Activated CD8-positive, alpha-beta T cell treated with anti-CD3 and anti-CD28 coated beads, Interleukin-2, amount 10 ng/mL, durations not matched to agents 7 days and 5 days (primary cell): ENCODE measurements around the gene NEUROD1. TPM values are rescaled to one million over a fixed set of nuclear protein-coding genes. Genes with fewer than 3 reads are reported as not detected.

Source experiments
- ATAC-seq: fragments of 150-1000 bp; cut with Tn5 transposase; one replicate; pipeline ENCODE4 v1.10.0; 2021; ENCODE audit warnings: moderate library complexity
- CTCF ChIA-PET: fragments of 350-600 bp; sonication (Branson Sonifier 250); formaldehyde crosslinking; loops from one replicate; lab custom pipeline; 2021; ENCODE audit warnings: antibody characterized with exemption; lab: Charles Lee
- POLR2A ChIA-PET: fragments of 350-600 bp; sonication (Branson Sonifier 250); formaldehyde crosslinking; loops from one replicate; lab custom pipeline; 2021; ENCODE audit warnings: antibody characterized with exemption; lab: Charles Lee
- DNase-seq: peaks from one replicate; pipeline ENCODE4 v3.0.0-alpha.2; 2020
- H3K27ac Mint-ChIP-seq: one replicate; pipeline ENCODE4 v1.8.0; 2021; ENCODE audit warnings: mild to moderate bottlenecking, mixed read lengths
- H3K27me3 Mint-ChIP-seq: one replicate; pipeline ENCODE4 v1.8.0; 2021; ENCODE audit warnings: low read depth, mixed read lengths
- H3K36me3 Mint-ChIP-seq: one replicate; pipeline ENCODE4 v1.8.0; 2021; ENCODE audit warnings: low read depth, mixed read lengths
- H3K4me1 Mint-ChIP-seq: one replicate; pipeline ENCODE4 v1.8.0; 2021; ENCODE audit warnings: low read depth, mixed read lengths
- H3K4me3 Mint-ChIP-seq: one replicate; pipeline ENCODE4 v1.8.0; 2021; ENCODE audit warnings: mild to moderate bottlenecking, mixed read lengths
- H3K9me3 Mint-ChIP-seq: one replicate; pipeline ENCODE4 v1.8.0; 2022; ENCODE audit warnings: mixed read lengths; ENCODE audit not compliant: insufficient read depth
- total RNA-seq, 2 experiments: library from RNA; stranded (reverse); gene quantifications; one replicate each; pipeline ENCODE4 v1.2.3, GENCODE V29; 2021

NEUROD1 gene
- total RNA-seq, 2 experiments from 2014 or later: not detected

DNA sequence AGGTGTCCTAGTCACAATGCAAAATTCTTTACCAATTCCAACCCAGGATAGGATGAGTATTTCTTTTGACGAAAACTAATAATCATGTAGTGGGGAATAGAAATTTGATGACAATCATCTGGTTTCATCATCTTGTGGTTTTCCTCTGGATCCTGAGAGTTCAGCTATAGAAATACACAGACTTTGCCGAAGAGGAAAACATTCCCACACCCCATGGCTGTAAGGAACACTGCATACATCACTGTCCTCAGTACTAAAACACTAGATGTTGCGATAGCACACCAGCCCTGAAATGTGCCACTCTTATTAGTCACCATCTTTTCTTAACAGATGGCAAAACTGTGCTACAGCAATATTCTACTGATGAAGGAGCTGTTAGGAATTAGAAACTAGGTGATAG is 52.8 kb downstream of the NEUROD1 start:
- Mint-ChIP-seq H3K27me3 (peaks cover 29% of the 10 kb centered on the region), H3K36me3 (no peaks in the 10 kb centered on the region), H3K9me3 (no peaks in the 10 kb centered on the region), H3K4me3 (no peak overlapping the region), H3K27ac (no peak overlapping the region), H3K4me1 (no peaks in the 10 kb centered on the region)
- POLR2A ChIA-PET: no interaction called here
- ATAC-seq: no peak
- no peak for DNase-seq
- CTCF ChIA-PET: no interaction called here

DNA sequence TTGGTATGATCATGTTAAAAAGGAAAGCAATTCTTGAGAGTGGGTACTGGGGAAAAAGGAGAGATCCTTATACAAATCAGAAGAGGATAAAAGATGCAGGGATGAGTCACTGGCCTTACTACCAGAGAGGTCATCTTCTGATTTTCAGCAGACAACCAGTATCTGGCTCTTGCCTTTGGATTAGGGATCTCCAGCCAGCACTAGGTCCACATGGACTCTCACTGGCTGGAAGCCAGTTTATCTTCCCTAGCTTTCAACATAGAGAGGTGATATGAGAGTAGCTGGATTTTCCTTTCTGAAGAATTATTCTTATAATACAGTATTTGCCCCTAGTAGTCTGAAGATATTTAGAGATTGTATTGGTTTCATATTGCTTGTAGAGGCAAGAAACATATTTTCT is 53.6 kb downstream of the NEUROD1 start:
- H3K27ac Mint-ChIP-seq: no peak overlapping the region

More for the DNA sequence above, 53.6 kb downstream of the NEUROD1 start:
- POLR2A ChIA-PET: no interaction called here
- Mint-ChIP-seq H3K4me3 (no peak overlapping the region), H3K27me3 (peaks cover 29% of the 10 kb centered on the region), H3K4me1 (no peaks in the 10 kb centered on the region), H3K36me3 (no peaks in the 10 kb centered on the region), H3K9me3 (no peaks in the 10 kb centered on the region)
- ATAC-seq (no peak), DNase-seq (no peak)
- CTCF ChIA-PET: no interaction called here

Other genes starting within 250 kb of the NEUROD1 start
- gene ITGA4, start 223.1 kb downstream of the NEUROD1 start, total RNA-seq: 100 to 1,000 TPM; 144 to 152 TPM
- not detected for gene CERKL, start 23.4 kb downstream of the NEUROD1 start, total RNA-seq
- gene ITPRID2, start 211.2 kb upstream of the NEUROD1 start, total RNA-seq: 10 to 100 TPM; 53.4 to 63.8 TPM